GM10847 (cell line): Measurements from ENCODE around the gene CDADC1.

Experiments used
- POLR2A ChIP-seq: IDR thresholded peaks from 2 replicates; pipeline ENCODE4 v1.6.1; 2011; ENCODE audit not compliant: insufficient read length; ENCODE audit errors: extremely low read depth

CDADC1 gene

DNA sequence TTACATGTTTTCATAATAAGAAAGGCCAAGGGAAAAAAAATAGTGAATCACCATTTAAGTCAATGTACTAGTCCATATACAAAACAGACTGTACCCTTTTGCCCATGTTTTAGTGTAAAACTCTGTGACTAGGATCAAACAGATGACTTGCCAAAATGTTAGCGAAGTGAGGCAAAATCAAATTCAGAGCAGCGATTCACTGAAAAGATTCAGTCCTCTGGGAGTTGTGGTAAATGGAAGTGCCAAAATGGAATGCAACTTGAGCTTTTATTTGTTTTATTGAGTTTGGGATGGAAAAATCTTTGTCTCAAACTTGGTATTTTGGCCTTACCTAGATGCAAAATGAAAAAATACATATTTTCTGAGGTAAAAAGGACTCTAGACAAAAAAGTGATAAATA lies 9.1 kb downstream of the CDADC1 start:
- TF ChIP-seq POLR2A, result no peak

DNA sequence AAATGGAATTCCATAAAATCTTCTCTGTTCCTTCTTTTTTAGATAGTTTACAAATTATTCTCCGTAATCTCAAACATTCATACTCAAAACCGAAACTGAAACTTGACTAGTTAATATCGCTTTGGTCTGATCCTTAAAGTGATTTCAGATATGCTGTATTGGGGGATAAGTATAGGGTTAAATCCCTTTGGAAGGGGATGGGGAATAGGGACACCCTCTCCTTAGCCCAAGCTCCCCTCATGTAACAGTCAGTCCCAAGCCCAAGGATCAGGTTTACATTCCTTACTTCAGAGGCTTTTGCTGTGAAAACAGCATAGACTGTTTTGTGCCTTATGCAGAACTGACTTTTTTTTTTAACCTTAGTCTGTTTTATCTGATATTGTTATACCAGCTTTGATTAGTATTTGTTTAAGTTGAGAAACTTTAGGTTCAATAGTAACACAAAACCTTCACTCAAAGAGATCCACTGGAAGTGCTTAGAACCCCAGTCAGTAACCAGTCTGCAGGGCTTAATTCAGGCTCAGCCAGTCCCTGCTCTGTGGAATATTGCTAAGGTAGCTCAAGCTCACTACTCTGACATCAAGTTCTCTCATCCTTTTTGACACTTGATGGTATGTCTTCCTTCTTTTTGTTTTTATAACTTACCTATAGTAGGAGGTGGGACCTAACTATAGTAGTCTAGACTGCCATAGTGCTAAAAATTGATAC lies 10.5 kb downstream of the CDADC1 start:
- TF ChIP-seq POLR2A, result no peak

DNA sequence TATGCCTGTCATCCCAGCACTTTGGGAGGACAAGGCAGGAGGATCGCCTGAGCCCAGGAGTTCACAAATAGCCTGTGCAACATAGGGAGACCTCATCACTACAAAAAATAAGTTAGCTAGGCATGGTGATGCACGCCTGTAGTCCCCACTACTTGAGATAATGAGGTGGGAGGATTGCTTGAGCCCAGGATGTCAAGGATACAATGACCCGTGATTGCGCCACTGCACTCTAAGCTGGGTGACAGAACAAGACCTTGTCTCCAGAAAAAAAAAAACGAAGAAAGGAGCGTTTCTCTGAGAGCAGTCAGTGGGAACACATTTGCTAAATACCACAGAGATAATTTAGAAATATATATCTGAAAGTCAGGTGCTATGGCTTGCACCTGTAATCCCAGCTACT lies 11.9 kb downstream of the CDADC1 start:
- no peak for TF ChIP-seq POLR2A

DNA sequence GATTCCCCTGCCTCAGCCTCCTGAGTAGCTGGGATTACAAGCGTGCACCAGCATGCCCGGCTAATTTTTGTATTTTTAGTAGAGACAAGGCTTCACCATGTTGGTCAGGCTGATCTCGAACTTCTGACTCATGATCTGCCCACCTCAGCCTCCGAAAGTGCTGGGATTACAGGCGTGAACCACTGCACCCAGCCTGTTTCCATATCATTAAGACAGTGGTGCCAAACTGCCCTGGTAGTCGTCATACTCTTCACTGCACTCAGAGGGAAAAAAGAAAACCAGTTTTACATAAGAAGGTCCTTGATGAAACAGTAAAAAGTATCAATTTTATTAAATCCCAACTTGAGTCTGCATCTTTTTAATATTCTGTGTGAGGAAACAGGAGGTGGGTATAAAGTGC lies 14.9 kb downstream of the CDADC1 start:
- no peak for TF ChIP-seq POLR2A

DNA sequence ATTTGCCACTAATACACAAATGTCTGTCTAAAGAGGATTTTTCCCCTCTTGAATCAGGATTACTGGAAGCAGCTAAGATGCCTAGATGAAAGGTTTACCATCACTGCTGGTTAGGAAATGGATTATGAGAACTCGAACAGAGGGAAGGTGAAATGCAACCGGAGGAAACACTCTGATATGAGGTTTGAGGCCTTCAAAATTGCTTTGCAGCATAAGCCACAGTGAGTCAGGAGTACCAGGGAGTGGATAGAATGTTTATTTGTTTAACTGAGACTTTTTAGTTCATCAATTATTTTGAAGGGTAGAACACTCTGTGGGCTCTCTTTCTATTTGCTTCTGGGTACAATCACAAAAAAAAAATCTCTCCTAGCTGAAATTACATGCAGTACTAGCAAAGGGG lies 18.1 kb downstream of the CDADC1 start:
- no peak for TF ChIP-seq POLR2A

DNA sequence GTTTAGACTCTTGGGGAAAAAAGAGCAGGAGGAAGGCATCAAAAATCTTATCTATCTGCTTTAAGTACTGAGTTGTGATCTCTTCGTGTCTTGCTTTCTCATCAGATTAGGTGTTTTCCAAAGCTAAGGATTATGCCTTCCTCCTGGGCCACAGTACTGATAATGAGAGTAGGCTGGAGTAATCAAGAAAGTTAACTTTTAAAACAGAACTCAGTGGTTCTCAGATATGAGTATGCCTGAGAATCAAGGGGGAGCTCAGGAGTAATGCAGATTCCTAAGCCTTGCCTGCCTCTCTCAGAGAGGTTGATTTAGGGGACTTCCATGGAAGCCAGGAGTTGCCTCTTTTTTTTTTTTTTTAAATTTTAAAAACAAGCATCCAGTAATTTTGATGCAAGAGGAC lies 23.5 kb downstream of the CDADC1 start:
- TF ChIP-seq POLR2A, result no peak

DNA sequence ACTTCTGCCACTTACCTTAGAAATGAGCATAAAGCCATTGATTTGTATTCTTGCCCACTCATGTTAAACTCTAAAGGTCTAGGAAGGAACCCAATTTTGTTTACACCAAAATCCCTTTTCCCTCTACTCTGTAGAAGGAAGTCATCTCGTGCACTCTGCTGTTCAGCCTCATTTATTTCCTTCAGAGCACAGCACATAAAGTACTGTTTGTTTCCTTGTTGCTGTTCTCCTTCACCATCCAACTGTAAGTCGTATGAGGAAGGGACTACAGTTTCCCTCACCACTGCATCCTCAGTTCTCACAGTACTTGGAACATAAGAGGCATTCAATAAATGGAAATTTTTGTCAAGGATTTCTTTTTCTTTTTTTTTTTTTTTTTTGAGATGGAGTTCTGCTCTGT lies 24.6 kb downstream of the CDADC1 start:
- no peak for TF ChIP-seq POLR2A

DNA sequence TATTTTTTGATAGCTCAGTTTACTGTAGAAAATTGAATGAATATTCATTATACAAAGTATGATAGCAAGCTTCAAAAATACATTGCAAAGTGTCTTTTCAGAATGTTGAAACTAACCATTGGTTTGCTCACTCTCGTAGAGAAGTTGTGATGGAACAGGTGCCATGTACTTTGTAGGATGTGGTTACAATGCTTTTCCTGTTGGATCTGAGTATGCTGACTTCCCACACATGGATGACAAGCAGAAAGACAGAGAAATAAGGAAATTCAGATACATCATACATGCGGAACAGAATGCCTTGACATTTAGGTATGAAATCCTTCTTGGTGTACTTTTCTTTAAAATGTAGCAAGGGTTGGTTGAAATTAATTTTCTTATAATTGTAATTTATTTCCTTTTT lies 30.5 kb downstream of the CDADC1 start:
- TF ChIP-seq POLR2A, result no peak

DNA sequence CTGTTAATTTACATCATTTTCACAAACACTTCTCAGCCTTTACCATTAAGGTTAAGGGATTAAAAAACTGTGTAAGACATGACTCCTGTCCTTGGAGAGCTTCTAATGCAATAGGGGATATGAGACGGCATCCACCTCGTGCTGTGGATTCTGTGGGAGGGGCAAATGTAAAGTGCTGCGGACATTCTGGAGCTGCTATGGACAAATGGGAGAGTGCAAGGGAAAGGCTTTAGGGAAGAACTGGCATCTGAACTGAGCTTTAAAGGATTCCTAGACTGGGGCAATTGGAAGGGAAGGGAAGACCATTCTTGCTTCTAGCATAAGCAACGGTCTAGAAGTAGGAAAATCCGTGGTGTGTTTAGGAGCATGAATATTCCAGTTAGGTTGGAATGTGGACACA lies 31.4 kb downstream of the CDADC1 start:
- TF ChIP-seq POLR2A, result no peak

DNA sequence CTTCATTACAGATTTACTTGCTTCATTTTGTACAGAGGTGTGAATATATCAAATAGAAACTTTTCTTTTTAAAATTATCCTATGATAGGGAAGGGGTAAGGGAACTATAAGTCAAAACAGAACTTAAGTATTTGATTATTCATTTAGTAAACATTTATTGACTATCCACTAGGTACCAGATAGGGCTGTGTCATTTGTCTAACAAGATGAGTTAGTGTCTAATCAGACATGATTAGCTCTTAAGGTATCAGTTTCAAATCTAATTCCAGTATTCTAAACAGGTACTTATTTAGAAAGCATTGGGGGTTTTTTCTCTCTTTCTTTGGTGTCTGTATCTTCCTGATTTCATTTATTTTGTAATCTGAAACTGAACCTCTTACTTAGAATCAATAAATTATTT lies 32.2 kb downstream of the CDADC1 start:
- no peak for TF ChIP-seq POLR2A

DNA sequence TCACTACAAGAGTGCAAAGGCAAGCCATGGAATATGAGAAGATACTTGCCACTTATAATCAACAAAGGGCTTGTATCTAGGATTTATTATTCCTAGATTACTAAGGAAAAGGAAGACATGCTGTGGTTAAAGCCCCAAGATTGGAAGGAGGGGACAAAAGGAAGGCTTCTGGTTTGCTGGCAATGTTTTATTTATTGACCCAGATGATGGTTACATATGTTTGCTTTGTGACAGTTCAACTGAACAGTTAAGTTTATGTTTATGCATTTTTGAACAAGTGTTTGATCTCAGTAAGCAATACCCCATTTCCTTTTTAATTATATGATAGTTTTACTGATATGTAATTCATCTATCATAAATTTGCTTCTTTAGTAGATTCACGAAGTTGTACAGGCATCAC lies 40.3 kb downstream of the CDADC1 start:
- no peak for TF ChIP-seq POLR2A

DNA sequence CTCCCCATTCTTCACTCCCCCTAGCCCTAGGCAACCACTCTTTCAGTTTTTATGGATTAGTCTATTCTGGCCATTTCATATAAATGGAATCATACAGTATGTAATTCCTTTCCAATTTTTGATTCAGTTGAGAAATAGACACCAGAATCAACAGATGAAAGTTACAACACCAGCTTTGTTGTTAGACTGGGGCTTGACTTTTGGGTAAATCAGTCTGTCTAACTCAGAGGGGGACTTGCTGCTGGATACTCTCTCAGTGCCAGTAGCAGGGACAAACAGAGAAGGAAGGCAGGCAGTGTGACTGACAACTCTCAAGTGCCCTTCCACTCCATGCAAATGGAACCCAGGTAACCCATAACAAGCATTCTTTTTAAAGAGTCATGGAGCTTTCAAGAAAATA lies 40.7 kb downstream of the CDADC1 start:
- TF ChIP-seq POLR2A, result no peak

DNA sequence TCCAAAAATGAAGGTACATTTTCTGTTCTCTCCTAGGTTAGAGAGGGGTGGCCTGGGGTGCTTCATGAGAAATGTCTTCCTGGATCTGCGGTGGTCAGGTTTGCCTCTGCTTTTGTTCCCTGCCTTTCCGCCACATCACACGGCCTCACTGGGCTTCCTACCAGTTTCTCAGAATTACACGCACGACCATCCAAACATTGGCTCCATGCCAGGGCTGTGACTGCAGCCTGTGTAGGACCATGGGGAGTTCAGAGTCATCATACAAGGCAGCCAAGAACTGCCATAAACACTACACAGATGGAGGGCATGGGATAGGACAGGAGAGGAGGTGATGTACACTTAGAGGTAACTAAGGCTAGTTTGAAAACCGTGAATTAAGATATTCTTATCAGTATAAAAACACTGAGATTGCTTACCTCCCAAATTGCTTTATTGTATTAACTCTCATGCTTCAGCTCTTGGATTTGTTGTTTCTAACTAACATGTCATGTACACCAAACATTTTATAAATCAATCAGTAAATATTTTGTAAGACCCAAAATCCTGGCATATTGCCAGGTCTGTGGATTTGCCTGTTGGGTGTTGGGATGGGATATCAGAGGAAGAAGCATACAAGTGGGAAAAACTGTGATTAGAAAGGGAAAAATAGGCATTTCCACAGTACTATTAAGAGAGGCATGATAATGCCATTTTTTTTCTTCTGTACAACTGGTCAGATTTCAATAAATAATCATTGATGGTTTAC lies 45.2 kb downstream of the CDADC1 start:
- TF ChIP-seq POLR2A, result no peak

DNA sequence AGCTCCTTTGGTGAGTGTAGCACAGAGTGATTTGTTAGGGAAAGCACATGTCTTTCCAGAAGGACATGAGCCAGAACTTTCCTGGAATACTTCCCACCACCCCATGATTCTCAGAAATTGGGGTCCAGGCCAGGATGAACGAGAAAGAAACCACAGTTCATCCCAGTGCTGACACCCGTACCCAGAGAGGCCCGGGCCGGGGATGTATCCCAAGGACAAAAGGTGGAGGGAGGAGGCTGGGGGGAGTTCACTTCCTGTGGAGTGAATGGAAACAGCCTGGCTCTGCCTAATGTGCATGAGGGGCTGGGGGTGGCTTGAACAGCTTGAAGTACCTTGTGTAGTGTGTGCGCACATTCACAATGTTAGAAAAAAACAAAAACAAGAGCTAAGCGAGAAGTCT lies 47.5 kb downstream of the CDADC1 start:
- TF ChIP-seq POLR2A, result no peak

DNA sequence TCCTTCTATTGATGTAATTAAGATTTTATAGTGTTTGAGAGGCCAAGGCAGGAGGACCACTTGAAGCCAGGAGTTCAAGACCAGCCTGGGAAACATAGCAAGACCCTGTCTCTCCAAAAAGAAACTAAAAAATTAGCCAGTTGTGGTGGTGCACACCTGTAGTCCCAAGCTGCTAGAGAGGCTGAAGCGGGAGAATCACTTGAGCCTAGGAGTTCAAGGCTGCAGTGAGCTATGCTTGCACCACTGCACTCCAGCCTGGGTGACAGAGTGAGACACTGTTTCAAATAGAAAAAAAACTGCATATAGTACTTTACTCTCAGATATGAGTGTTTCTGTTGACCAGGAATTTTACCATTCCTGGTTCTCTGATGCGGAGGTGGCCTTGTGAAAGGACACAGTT lies 48.9 kb downstream of the CDADC1 start:
- no peak for TF ChIP-seq POLR2A

DNA sequence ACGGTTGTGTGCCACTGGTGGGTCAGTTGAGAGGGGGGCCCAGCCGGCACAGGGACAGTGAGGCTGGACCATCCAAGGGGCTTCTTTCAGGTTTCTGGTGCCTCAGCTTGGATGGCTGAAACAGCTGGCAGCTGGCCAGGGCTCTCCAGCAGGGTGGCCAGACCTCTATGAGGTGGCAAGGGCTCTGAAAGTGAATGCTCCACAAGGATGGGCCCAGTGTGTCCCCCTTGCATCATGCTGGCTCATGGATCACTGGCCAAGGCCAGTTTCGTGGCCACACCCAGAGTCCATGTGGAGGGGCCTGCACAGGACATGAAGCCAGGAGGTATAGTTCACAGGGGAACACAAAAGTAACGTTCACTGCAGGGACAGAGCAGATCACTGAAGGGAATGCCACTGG lies 49.6 kb downstream of the CDADC1 start:
- TF ChIP-seq POLR2A, result no peak

DNA sequence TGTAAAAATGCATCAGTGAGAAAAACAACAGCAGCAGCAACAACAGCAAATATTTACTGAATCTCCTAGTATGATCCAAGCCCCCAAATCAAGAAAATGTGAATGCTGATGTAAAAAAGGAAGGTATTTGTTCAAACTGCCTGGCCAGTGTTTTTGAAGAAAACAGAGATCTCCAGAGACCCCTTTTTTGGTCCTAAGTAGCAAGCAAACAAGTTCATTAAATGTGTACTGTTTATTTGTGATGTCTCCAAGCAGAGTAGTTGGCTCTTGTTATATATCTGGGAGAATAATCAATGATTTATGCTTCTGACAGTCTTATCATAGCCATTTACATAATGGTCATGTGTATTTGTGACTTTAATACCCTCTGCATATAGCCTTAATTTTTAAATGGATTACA lies 50.7 kb downstream of the CDADC1 start:
- no peak for TF ChIP-seq POLR2A
